ENCODE data around the gene SARNP. TPM values are rescaled to one million over a fixed set of nuclear protein-coding genes. Genes with fewer than 3 reads are reported as not detected.

Gene SARNP
- total and polyA plus RNA-seq, 2 experiments from 2014 or later = 103 to 118 TPM

- no peak overlapping the region for H3K4me2 ChIP-seq
- H4K20me1 ChIP-seq (ENCODE audit: insufficient read depth, poor library complexity, severe bottlenecking) = no peaks in the 10 kb centered on the region
- peaks cover 9% of the 10 kb centered on the region for H3K4me1 ChIP-seq (ENCODE audit: insufficient read depth)
- H3K27ac ChIP-seq = no peak overlapping the region
- no peaks in the 10 kb centered on the region for H3K9me2 ChIP-seq (replicated peaks; ENCODE audit: insufficient read depth)
- 89% methylated on average over 4 of the region's 4 CpGs for WGBS (ENCODE audit: low lambda C conversion rate, missing lambda C conversion rate)
- TF ChIP-seq CTCF (IDR thresholded peaks at IDR 0.05; ENCODE audit: poor library complexity) = no peak
- TF ChIP-seq EZH2 (IDR thresholded peaks at IDR 0.05; ENCODE audit: borderline replicate concordance) = no peak
- no peak for TF ChIP-seq EZH2phosphoT487 (IDR thresholded peaks at IDR 0.05; ENCODE audit: low read depth, severe bottlenecking, unreplicated experiment)
- no peak overlapping the region for H3K4me3 ChIP-seq
- H2AFZ ChIP-seq = no peak overlapping the region
- H3K36me3 ChIP-seq (replicated peaks; ENCODE audit: insufficient read depth, low read depth) = no peaks in the 10 kb centered on the region
- DNase-seq (ENCODE audit: low spot score) = no peak
- H3K27me3 ChIP-seq = peaks cover 35% of the 10 kb centered on the region
- H3K9me3 ChIP-seq (ENCODE audit: low read depth) = no peaks in the 10 kb centered on the region
- peaks cover 9% of the 10 kb centered on the region for H3K79me2 ChIP-seq
Measured at GRCh38 chr12:55711786-55712553, 105.6 kb downstream of the SARNP start.

GRCh38 chr12:55708695-55709233 is 108.8 kb downstream of the SARNP start:
- Histone ChIP-seq H3K4me1 (ENCODE audit: insufficient read depth) (no peaks in the 10 kb centered on the region), H3K79me2 (no peaks in the 10 kb centered on the region), H3K9me2 (replicated peaks; ENCODE audit: insufficient read depth) (no peaks in the 10 kb centered on the region), H2AFZ (no peak overlapping the region), H3K4me3 (no peak overlapping the region), H3K27me3 (peaks cover 51% of the 10 kb centered on the region), H3K27ac (no peak overlapping the region), H3K4me2 (peak overlapping the region; percentile 98), H3K36me3 (replicated peaks; ENCODE audit: insufficient read depth, low read depth) (no peaks in the 10 kb centered on the region), H3K9me3 (ENCODE audit: low read depth) (no peaks in the 10 kb centered on the region), H4K20me1 (ENCODE audit: insufficient read depth, poor library complexity, severe bottlenecking) (no peaks in the 10 kb centered on the region)
- TF ChIP-seq EZH2 (IDR thresholded peaks at IDR 0.05; ENCODE audit: borderline replicate concordance) = no peak
- no peak for TF ChIP-seq EZH2phosphoT487 (IDR thresholded peaks at IDR 0.05; ENCODE audit: low read depth, severe bottlenecking, unreplicated experiment)
- no peak for TF ChIP-seq CTCF (IDR thresholded peaks at IDR 0.05; ENCODE audit: poor library complexity)
- 47% methylated on average over 3 of the region's 3 CpGs for WGBS (ENCODE audit: low lambda C conversion rate, missing lambda C conversion rate)
- DNase-seq (ENCODE audit: low spot score) = no peak

- H2AFZ ChIP-seq = peak within 1 kb of the TSS; percentile 76
- no peaks in the 10 kb centered on the region for H4K20me1 ChIP-seq (ENCODE audit: insufficient read depth, poor library complexity, severe bottlenecking)
- H3K27ac ChIP-seq = no peak within 1 kb of the TSS
- no peaks in the 10 kb centered on the region for H3K36me3 ChIP-seq (replicated peaks; ENCODE audit: insufficient read depth, low read depth)
- H3K4me1 ChIP-seq (ENCODE audit: insufficient read depth) = no peaks in the 10 kb centered on the region
- TF ChIP-seq CTCF (IDR thresholded peaks at IDR 0.05; ENCODE audit: poor library complexity) (no peak), EZH2 (IDR thresholded peaks at IDR 0.05; ENCODE audit: borderline replicate concordance) (no peak)
- peak; percentile 80 for DNase-seq (ENCODE audit: low spot score)
- H3K4me3 ChIP-seq = peak within 1 kb of the TSS; percentile 42
- no peaks in the 10 kb centered on the region for H3K79me2 ChIP-seq
- peak within 1 kb of the TSS; percentile 98 for H3K4me2 ChIP-seq
- H3K9me3 ChIP-seq (ENCODE audit: low read depth) = no peaks in the 10 kb centered on the region
- no peaks in the 10 kb centered on the region for H3K9me2 ChIP-seq (replicated peaks; ENCODE audit: insufficient read depth)
- H3K27me3 ChIP-seq = peaks cover 51% of the 10 kb centered on the region
- WGBS (ENCODE audit: low lambda C conversion rate, missing lambda C conversion rate) = 1% methylated on average over 29 of the region's 39 CpGs
Measured at GRCh38 chr12:55707841-55708694, 109.5 kb downstream of the SARNP start, which contains the start of gene ITGA7. Gene ITGA7, minus strand, starts transcription at chr12:55707904. Its CDS starts 222 bp downstream, at chr12:55707682.

Small RNA genes within 50 kb of the gene (small RNA-seq; reads per million reads assigned to genes)
- gene AC009779.1 = not detected
- not detected for gene RF00017

Other genes with a start within 250 kb of the SARNP start
- gene OR2AP1, start 245.3 kb downstream of the SARNP start, total RNA-seq = not detected in 2 replicates
- not detected in 2 replicates for gene OR2AP1, start 245.3 kb downstream of the SARNP start, polyA plus RNA-seq
- not detected in 2 replicates for gene OR10P1, start 180.8 kb downstream of the SARNP start, total RNA-seq
- gene OR10P1, start 180.8 kb downstream of the SARNP start, polyA plus RNA-seq = not detected in 2 replicates
- gene ITGA7, start 109.8 kb downstream of the SARNP start, total RNA-seq = 13.0 and 15.2 TPM in 2 replicates
- gene ITGA7, start 109.8 kb downstream of the SARNP start, polyA plus RNA-seq = 18.9 and 22.8 TPM in 2 replicates
- gene BLOC1S1, start 101.7 kb downstream of the SARNP start, total RNA-seq = 159 and 177 TPM in 2 replicates
- 227 and 236 TPM in 2 replicates for gene BLOC1S1, start 101.7 kb downstream of the SARNP start, polyA plus RNA-seq
- 36.2 and 48.7 TPM in 2 replicates for gene RDH5, start 97.3 kb downstream of the SARNP start, total RNA-seq
- 38.0 and 43.7 TPM in 2 replicates for gene RDH5, start 97.3 kb downstream of the SARNP start, polyA plus RNA-seq
- gene CD63, start 88.7 kb downstream of the SARNP start, total RNA-seq = 1,401 and 1,504 TPM in 2 replicates
- gene CD63, start 88.7 kb downstream of the SARNP start, polyA plus RNA-seq = 2,624 and 2,749 TPM in 2 replicates
- 7.9 and 10.8 TPM in 2 replicates for gene GDF11, start 74.6 kb downstream of the SARNP start, total RNA-seq
- 3.7 and 4.1 TPM in 2 replicates for gene GDF11, start 74.6 kb downstream of the SARNP start, polyA plus RNA-seq
- gene ORMDL2, start 317 bp upstream of the SARNP start, total RNA-seq = 28.6 and 34.2 TPM in 2 replicates
- gene ORMDL2, start 317 bp upstream of the SARNP start, polyA plus RNA-seq = 93.0 and 106 TPM in 2 replicates
- gene DNAJC14, start 11.9 kb upstream of the SARNP start, total RNA-seq = 29.4 and 43.4 TPM in 2 replicates
- gene DNAJC14, start 11.9 kb upstream of the SARNP start, polyA plus RNA-seq = 24.5 and 26.5 TPM in 2 replicates
- 6.1 and 6.4 TPM in 2 replicates for gene MMP19, start 25.2 kb upstream of the SARNP start, total RNA-seq
- gene MMP19, start 25.2 kb upstream of the SARNP start, polyA plus RNA-seq = 10.8 and 16.4 TPM in 2 replicates
- gene PYM1, start 110.2 kb upstream of the SARNP start, total RNA-seq = 33.7 and 44.5 TPM in 2 replicates
- 39.9 and 51.1 TPM in 2 replicates for gene PYM1, start 110.2 kb upstream of the SARNP start, polyA plus RNA-seq
- 25.3 and 27.0 TPM in 2 replicates for gene DGKA, start 113.4 kb upstream of the SARNP start, total RNA-seq
- gene DGKA, start 113.4 kb upstream of the SARNP start, polyA plus RNA-seq = 25.4 and 25.9 TPM in 2 replicates
- 8.6 and 15.3 TPM in 2 replicates for gene PMEL, start 148.3 kb upstream of the SARNP start, total RNA-seq
- 27.9 and 34.2 TPM in 2 replicates for gene PMEL, start 148.3 kb upstream of the SARNP start, polyA plus RNA-seq
- gene CDK2, start 149.1 kb upstream of the SARNP start, total RNA-seq = 26.6 and 31.1 TPM in 2 replicates
- gene CDK2, start 149.1 kb upstream of the SARNP start, polyA plus RNA-seq = 23.9 and 25.8 TPM in 2 replicates
- gene RAB5B, start 156.4 kb upstream of the SARNP start, total RNA-seq = 79.1 and 93.4 TPM in 2 replicates
- gene RAB5B, start 156.4 kb upstream of the SARNP start, polyA plus RNA-seq = 101 and 103 TPM in 2 replicates
- gene SUOX, start 179.6 kb upstream of the SARNP start, total RNA-seq = 26.9 and 30.2 TPM in 2 replicates
- 19.7 and 25.6 TPM in 2 replicates for gene SUOX, start 179.6 kb upstream of the SARNP start, polyA plus RNA-seq
- 1.6 and 6.7 TPM in 2 replicates for gene IKZF4, start 203.3 kb upstream of the SARNP start, total RNA-seq
- gene IKZF4, start 203.3 kb upstream of the SARNP start, polyA plus RNA-seq = 3.5 and 5.3 TPM in 2 replicates
- 665 and 673 TPM in 2 replicates for gene RPS26, start 224.2 kb upstream of the SARNP start, total RNA-seq
- 245 and 252 TPM in 2 replicates for gene RPS26, start 224.2 kb upstream of the SARNP start, polyA plus RNA-seq

Data from hepatocyte (in vitro differentiated cells).